Suprapubic skin (tissue), 4 donors: ENCODE data around the gene SLC36A4. TPM values are rescaled to one million over a fixed set of nuclear protein-coding genes. Genes with fewer than 3 reads are reported as not detected.

Experiments used
- DNase-seq, 2 donors: peaks; one replicate each; pipeline ENCODE4 v3.0.0-alpha.2; 2019; ENCODE audit warnings: low spot score in 2 of 2
- H3K27ac ChIP-seq: fragments of 200-600 bp; sonication (generic); one replicate; pipeline ENCODE4 v1.5.1; 2019
- H3K27me3 ChIP-seq: fragments of 200-600 bp; sonication (generic); one replicate; pipeline ENCODE4 v1.5.1; 2019
- H3K36me3 ChIP-seq: fragments of 200-600 bp; sonication (generic); one replicate; pipeline ENCODE4 v1.5.1; 2019
- H3K4me1 ChIP-seq: fragments of 200-600 bp; sonication (generic); one replicate; pipeline ENCODE4 v1.5.1; 2019
- H3K4me3 ChIP-seq: fragments of 200-600 bp; sonication (generic); one replicate; pipeline ENCODE4 v1.5.1; 2019; ENCODE audit warnings: mild to moderate bottlenecking
- H3K9me3 ChIP-seq: fragments of 200-600 bp; sonication (generic); one replicate; pipeline ENCODE4 v1.5.1; 2019
- CTCF ChIP-seq, 2 donors: fragments of 200-600 bp in 1 of 2; fragments of 450-650 bp in 1 of 2; sonication (generic) in 1 of 2; IDR thresholded peaks; one replicate each; pipeline ENCODE4 v1.5.1; 2016 to 2019; ENCODE audit warnings: antibody characterized with exemption in 2 of 2, mild to moderate bottlenecking in 1 of 2, moderate library complexity in 1 of 2
- EP300 ChIP-seq: sonication (generic); formaldehyde crosslinking; IDR thresholded peaks from one replicate; pipeline ENCODE4 v1.6.1; 2017; ENCODE audit warnings: antibody characterized with exemption
- POLR2A ChIP-seq, 2 donors: fragments of 450-650 bp; IDR thresholded peaks; one replicate each; pipeline ENCODE4 v1.6.1; 2017; ENCODE audit warnings: antibody characterized with exemption in 2 of 2, mild to moderate bottlenecking in 2 of 2, moderate library complexity in 2 of 2
- POLR2AphosphoS5 ChIP-seq, 3 donors: sonication (generic); formaldehyde crosslinking; IDR thresholded peaks; one replicate each; pipeline ENCODE4 v1.6.1; 2017; ENCODE audit warnings: antibody characterized with exemption in 3 of 3
- WGBS: methylation state at CpG from one replicate; pipeline ENCODE4 v1.1.5; 2018; 5-methylcytosine and 5-hydroxymethylcytosine counted together
- total RNA-seq, 4 donors: library from RNA; depleted of rRNA; stranded (reverse); fragments of >200 nt; gene quantifications; one replicate each; pipeline ENCODE4 v1.1.0, GENCODE V29; 2016

SLC36A4 gene
- total RNA-seq, 4 donors from 2014 or later: 7.2 to 16.3 (median 8.9) TPM

- no peak for DNase-seq
- H3K4me1 ChIP-seq: no peaks in the 10 kb centered on the region
- no peaks in the 10 kb centered on the region for H3K27me3 ChIP-seq
- H3K36me3 ChIP-seq: no peaks in the 10 kb centered on the region
- no peaks in the 10 kb centered on the region for H3K9me3 ChIP-seq
- no peak for TF ChIP-seq EP300
- TF ChIP-seq CTCF (IDR thresholded peaks at IDR 0.05): no peak
- no peak for TF ChIP-seq POLR2A (IDR thresholded peaks at IDR 0.05)
- no peak for TF ChIP-seq POLR2AphosphoS5 (IDR thresholded peaks at IDR 0.05)
- no peak overlapping the region for H3K4me3 ChIP-seq
- no peak overlapping the region for H3K27ac ChIP-seq
These were observed 22.3 kb upstream of the SLC36A4 start for GRCh38 chr11:93220078-93220477.

- no peaks in the 10 kb centered on the region for H3K9me3 ChIP-seq
- no peak for DNase-seq
- TF ChIP-seq CTCF (IDR thresholded peaks at IDR 0.05) (no peak), EP300 (no peak), POLR2AphosphoS5 (IDR thresholded peaks at IDR 0.05) (no peak)
- H3K4me3 ChIP-seq: no peak overlapping the region
- no peaks in the 10 kb centered on the region for H3K27me3 ChIP-seq
- no peaks in the 10 kb centered on the region for H3K36me3 ChIP-seq
- 70% methylated on average over 2 of the region's 2 CpGs for WGBS
- no peaks in the 10 kb centered on the region for H3K4me1 ChIP-seq
- no peak overlapping the region for H3K27ac ChIP-seq
These were observed 21.6 kb upstream of the SLC36A4 start for GRCh38 chr11:93219440-93219839.

- no peak for TF ChIP-seq POLR2AphosphoS5 (IDR thresholded peaks at IDR 0.05)
- TF ChIP-seq CTCF (IDR thresholded peaks at IDR 0.05): no peak
- no peak for TF ChIP-seq EP300
- TF ChIP-seq POLR2A (IDR thresholded peaks at IDR 0.05): no peak
- no peak for DNase-seq
- Histone ChIP-seq H3K27me3 (no peaks in the 10 kb centered on the region), H3K4me1 (no peaks in the 10 kb centered on the region), H3K36me3 (no peaks in the 10 kb centered on the region), H3K9me3 (no peaks in the 10 kb centered on the region), H3K27ac (no peak overlapping the region), H3K4me3 (no peak overlapping the region)
- WGBS: 56% methylated on average over 5 of the region's 5 CpGs
These were observed 18.8 kb upstream of the SLC36A4 start for GRCh38 chr11:93216511-93217101.

GRCh38 chr11:93213622-93214021, 15.8 kb upstream of the SLC36A4 start:
- Histone ChIP-seq H3K27ac (no peak overlapping the region), H3K36me3 (no peaks in the 10 kb centered on the region), H3K4me3 (no peak overlapping the region), H3K9me3 (no peaks in the 10 kb centered on the region), H3K27me3 (no peaks in the 10 kb centered on the region), H3K4me1 (no peaks in the 10 kb centered on the region)
- DNase-seq: no peak
- no peak for TF ChIP-seq CTCF (IDR thresholded peaks at IDR 0.05)
- TF ChIP-seq POLR2A (IDR thresholded peaks at IDR 0.05): no peak
- no peak for TF ChIP-seq EP300
- no peak for TF ChIP-seq POLR2AphosphoS5 (IDR thresholded peaks at IDR 0.05)

- TF ChIP-seq POLR2A (IDR thresholded peaks at IDR 0.05) (no peak), POLR2AphosphoS5 (IDR thresholded peaks at IDR 0.05) (no peak), EP300 (no peak), CTCF (IDR thresholded peaks at IDR 0.05) (no peak)
- H3K27ac ChIP-seq: no peak overlapping the region
- H3K9me3 ChIP-seq: no peaks in the 10 kb centered on the region
- no peak overlapping the region for H3K4me3 ChIP-seq
- 71% methylated on average over 4 of the region's 4 CpGs for WGBS
- H3K27me3 ChIP-seq: no peaks in the 10 kb centered on the region
- no peaks in the 10 kb centered on the region for H3K36me3 ChIP-seq
- DNase-seq: no peak
- H3K4me1 ChIP-seq: no peaks in the 10 kb centered on the region
These were observed 14.3 kb upstream of the SLC36A4 start for GRCh38 chr11:93212094-93212493.
